Lower leg skin (tissue), 3 donors: ENCODE measurements around the gene CDK15.

Experiments
- CTCF ChIP-seq, 3 donors: fragments of 450-650 bp; IDR thresholded peaks; one replicate each; pipeline ENCODE4 v1.5.1; 2016; ENCODE audit warnings: antibody characterized with exemption in 3 of 3, mild to moderate bottlenecking in 3 of 3, moderate library complexity in 2 of 3
- POLR2A ChIP-seq, 2 donors: fragments of 450-650 bp; IDR thresholded peaks; one replicate each; pipeline ENCODE4 v1.6.1; 2016 to 2017; ENCODE audit warnings: antibody characterized with exemption in 2 of 2, mild to moderate bottlenecking in 1 of 2, moderate library complexity in 1 of 2

GRCh38 chr2:201813996-201814760 lies 7.8 kb downstream of the CDK15 start:
- TF ChIP-seq CTCF (IDR thresholded peaks at IDR 0.05), result no peak
- TF ChIP-seq POLR2A (IDR thresholded peaks at IDR 0.05), result no peak
